Panc1 (cell line): ENCODE data around the gene CHD6.

ENCODE experiments used
- POLR2AphosphoS5 ChIP-seq: IDR thresholded peaks from 2 replicates; pipeline ENCODE4 v1.6.1; 2012; ENCODE audit warnings: mild to moderate bottlenecking, low read depth, low read length, moderate library complexity
- SIN3A ChIP-seq: IDR thresholded peaks from 2 replicates; pipeline ENCODE4 v1.6.1; 2012; ENCODE audit warnings: low read depth, mild to moderate bottlenecking, low read length, moderate library complexity, borderline replicate concordance; ENCODE audit not compliant: insufficient read depth
- TF ChIP-seq, protein P1 (sequence below): fragments of 450-650 bp; IDR thresholded peaks from 2 replicates; pipeline ENCODE4 v1.5.1; 2017; ENCODE audit warnings: mild to moderate bottlenecking
- TF ChIP-seq, protein P2 (sequence below), 2 experiments: IDR thresholded peaks; 2 replicates each; pipeline ENCODE4 v1.6.1; 2011 to 2012; ENCODE audit warnings: low read depth in 2 of 2, control low read depth in 1 of 2, low read length in 1 of 2, mild to moderate bottlenecking in 1 of 2, moderate library complexity in 1 of 2; ENCODE audit not compliant: insufficient read depth in 1 of 2

DNA sequence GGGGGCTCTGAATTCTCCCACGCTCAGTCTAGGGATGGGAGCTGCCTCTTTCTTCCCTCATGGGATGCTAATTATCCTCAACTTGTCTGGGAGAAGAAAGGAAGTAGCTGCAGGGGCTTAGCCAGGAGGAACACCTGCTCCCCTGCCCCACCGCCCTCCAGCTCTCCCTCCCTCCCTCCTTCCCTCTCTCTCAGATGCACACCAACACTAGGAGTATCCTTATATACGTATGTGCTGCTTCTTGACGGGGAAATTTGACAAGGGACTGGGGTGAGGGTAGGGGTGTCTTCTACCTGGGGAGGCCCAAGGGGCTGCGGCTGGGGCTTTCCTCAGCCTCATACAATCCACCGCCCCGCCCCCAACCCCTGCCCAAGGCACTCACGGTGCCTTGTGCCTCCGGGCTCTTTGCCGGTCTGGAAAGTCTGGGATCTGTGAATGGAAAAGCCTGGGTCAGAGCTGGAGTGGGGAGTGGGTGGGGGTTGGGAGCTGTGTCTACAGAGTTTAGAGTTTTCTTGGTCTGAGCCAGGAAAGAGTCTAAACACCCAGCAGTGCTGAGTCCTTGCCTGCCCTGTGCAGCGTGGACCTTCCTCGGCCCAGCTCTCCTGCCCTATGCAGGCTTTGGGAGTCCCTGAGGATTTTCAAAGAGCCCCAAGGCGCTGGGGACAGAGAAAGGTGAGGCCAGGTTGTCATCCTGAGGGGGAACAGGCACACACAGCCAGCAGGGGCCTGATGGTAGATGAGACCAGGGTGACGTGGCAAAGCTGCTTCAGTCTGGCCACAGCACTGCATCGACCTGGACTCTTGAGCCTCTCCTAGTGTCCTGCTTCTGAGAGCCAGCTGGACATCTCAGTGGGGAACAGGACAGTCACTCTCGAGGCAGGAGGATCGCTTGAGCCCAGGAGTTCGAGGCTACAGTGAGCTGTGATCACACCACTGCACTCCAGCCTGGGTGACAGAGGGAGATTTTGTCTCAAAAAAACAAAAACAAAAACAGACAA is 222.2 kb downstream of the CHD6 start:
- TF ChIP-seq, protein P1, sequence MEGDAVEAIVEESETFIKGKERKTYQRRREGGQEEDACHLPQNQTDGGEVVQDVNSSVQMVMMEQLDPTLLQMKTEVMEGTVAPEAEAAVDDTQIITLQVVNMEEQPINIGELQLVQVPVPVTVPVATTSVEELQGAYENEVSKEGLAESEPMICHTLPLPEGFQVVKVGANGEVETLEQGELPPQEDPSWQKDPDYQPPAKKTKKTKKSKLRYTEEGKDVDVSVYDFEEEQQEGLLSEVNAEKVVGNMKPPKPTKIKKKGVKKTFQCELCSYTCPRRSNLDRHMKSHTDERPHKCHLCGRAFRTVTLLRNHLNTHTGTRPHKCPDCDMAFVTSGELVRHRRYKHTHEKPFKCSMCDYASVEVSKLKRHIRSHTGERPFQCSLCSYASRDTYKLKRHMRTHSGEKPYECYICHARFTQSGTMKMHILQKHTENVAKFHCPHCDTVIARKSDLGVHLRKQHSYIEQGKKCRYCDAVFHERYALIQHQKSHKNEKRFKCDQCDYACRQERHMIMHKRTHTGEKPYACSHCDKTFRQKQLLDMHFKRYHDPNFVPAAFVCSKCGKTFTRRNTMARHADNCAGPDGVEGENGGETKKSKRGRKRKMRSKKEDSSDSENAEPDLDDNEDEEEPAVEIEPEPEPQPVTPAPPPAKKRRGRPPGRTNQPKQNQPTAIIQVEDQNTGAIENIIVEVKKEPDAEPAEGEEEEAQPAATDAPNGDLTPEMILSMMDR, result no peak
- TF ChIP-seq POLR2AphosphoS5 (no peak), SIN3A (no peak)
- TF ChIP-seq, protein P2, sequence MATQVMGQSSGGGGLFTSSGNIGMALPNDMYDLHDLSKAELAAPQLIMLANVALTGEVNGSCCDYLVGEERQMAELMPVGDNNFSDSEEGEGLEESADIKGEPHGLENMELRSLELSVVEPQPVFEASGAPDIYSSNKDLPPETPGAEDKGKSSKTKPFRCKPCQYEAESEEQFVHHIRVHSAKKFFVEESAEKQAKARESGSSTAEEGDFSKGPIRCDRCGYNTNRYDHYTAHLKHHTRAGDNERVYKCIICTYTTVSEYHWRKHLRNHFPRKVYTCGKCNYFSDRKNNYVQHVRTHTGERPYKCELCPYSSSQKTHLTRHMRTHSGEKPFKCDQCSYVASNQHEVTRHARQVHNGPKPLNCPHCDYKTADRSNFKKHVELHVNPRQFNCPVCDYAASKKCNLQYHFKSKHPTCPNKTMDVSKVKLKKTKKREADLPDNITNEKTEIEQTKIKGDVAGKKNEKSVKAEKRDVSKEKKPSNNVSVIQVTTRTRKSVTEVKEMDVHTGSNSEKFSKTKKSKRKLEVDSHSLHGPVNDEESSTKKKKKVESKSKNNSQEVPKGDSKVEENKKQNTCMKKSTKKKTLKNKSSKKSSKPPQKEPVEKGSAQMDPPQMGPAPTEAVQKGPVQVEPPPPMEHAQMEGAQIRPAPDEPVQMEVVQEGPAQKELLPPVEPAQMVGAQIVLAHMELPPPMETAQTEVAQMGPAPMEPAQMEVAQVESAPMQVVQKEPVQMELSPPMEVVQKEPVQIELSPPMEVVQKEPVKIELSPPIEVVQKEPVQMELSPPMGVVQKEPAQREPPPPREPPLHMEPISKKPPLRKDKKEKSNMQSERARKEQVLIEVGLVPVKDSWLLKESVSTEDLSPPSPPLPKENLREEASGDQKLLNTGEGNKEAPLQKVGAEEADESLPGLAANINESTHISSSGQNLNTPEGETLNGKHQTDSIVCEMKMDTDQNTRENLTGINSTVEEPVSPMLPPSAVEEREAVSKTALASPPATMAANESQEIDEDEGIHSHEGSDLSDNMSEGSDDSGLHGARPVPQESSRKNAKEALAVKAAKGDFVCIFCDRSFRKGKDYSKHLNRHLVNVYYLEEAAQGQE (IDR thresholded peaks at IDR 0.05; ENCODE audit: insufficient read depth in 1 of 2, low read depth in 2 of 2, low read length in 1 of 2), result no peak
